Cardiac fibroblast (primary cell): Measurements from ENCODE around the gene THAP7.
"Not testable (repeated sequence)": the region's sequence is repeated elsewhere in the genome, so short reads cannot be mapped to it uniquely, and the experiment has no call there.

Experiments
- DNase-seq, 2 donors: peaks; one replicate each; pipeline versions ENCODE4 v3.0.0 to v3.0.0-alpha.2; 2010; ENCODE audit warnings: low read depth in 2 of 2
- H3K4me3 ChIP-seq, 2 donors: replicated peaks in 1 of 2; 1 replicate in 1 of 2; 2 replicates in 1 of 2; pipeline ENCODE4 v1.5.1; 2011; ENCODE audit warnings: low read depth in 2 of 2, low read length in 2 of 2, mild to moderate bottlenecking in 2 of 2, moderate library complexity in 1 of 2
- CTCF ChIP-seq: IDR thresholded peaks from one replicate; pipeline ENCODE4 v1.5.1; 2011; ENCODE audit warnings: low read depth, mild to moderate bottlenecking, low read length, inconsistent platforms

THAP7 gene

GRCh38 chr22:21044931-21045584 is 43.1 kb upstream of the THAP7 start:
- H3K4me3 ChIP-seq, result peak overlapping the region; percentile 19 to 49

GRCh38 chr22:21043860-21044535 is 42.1 kb upstream of the THAP7 start:
- no peak for TF ChIP-seq CTCF
- DNase-seq, result no peak

More at GRCh38 chr22:21044931-21045584, 43.1 kb upstream of the THAP7 start:
- no peak for TF ChIP-seq CTCF
- DNase-seq, result peak; percentile 73 to 86

GRCh38 chr22:21042978-21043859 is 41.3 kb upstream of the THAP7 start:
- H3K4me3 ChIP-seq, result no peak overlapping the region
- DNase-seq, result no peak
- no peak for TF ChIP-seq CTCF

More at GRCh38 chr22:21043860-21044535, 42.1 kb upstream of the THAP7 start:
- H3K4me3 ChIP-seq, result no peak overlapping the region

- no peak for TF ChIP-seq CTCF
- peak; percentile 27 to 70 for DNase-seq
Observed at GRCh38 chr22:21041937-21042336, 40.0 kb upstream of the THAP7 start.

GRCh38 chr22:21039158-21039557 is 37.2 kb upstream of the THAP7 start:
- H3K4me3 ChIP-seq, DNase-seq: not testable (repeated sequence)

More at GRCh38 chr22:21041937-21042336, 40.0 kb upstream of the THAP7 start:
- H3K4me3 ChIP-seq, result no peak overlapping the region

GRCh38 chr22:21038405-21038804 is 36.5 kb upstream of the THAP7 start:
- DNase-seq, result peak; percentile 13 to 75
- H3K4me3 ChIP-seq, result no peak overlapping the region
- no peak for TF ChIP-seq CTCF

GRCh38 chr22:21034989-21035388 is 33.1 kb upstream of the THAP7 start:
- TF ChIP-seq CTCF, result no peak
- no peak overlapping the region for H3K4me3 ChIP-seq
- no peak for DNase-seq
